IMR-90 (cell line): Measurements from ENCODE around the gene RRN3. TPM values are rescaled to one million over a fixed set of nuclear protein-coding genes. Genes with fewer than 3 reads are reported as not detected.

Experiments
- ATAC-seq: fragments of 200-7000 bp; cut with Tn5 transposase; 2 replicates; pipeline ENCODE4 v1.9.1; 2020; ENCODE audit warnings: low read depth, mild to moderate bottlenecking, moderate library complexity
- BruUV-seq: library from RNA; stranded (reverse); fragments of 400-500 nt; replicated peaks from 2 replicates; lab custom pipeline; 2021; lab: Mats Ljungman, UMichigan
- CTCF ChIA-PET: fragments of 300-600 bp; formaldehyde crosslinking; extraction: SDS; loops from one replicate; lab custom pipeline; 2021; ENCODE audit warnings: antibody characterized with exemption; lab: Yijun Ruan, JAX
- POLR2A ChIA-PET: fragments of 300-600 bp; sonication (Branson Sonifier 250); formaldehyde crosslinking; loops from one replicate; lab custom pipeline; 2022; ENCODE audit warnings: antibody characterized with exemption; ENCODE audit not compliant: unreplicated experiment; lab: Charles Lee
- DNase-seq: peaks from one replicate; pipeline ENCODE4 v3.0.0; 2013
- H2AFZ ChIP-seq: replicated peaks from 2 replicates; pipeline ENCODE3; 2013; ENCODE audit warnings: low read length, mild to moderate bottlenecking; ENCODE audit not compliant: poor library complexity
- H2AK5ac ChIP-seq: 2 replicates; pipeline ENCODE4 v1.6.1; 2013; ENCODE audit warnings: low read depth, low read length, inconsistent platforms
- H2AK9ac ChIP-seq: replicated peaks from 2 replicates; pipeline ENCODE3; 2013; ENCODE audit warnings: mild to moderate bottlenecking, low read depth, low read length, moderate library complexity; ENCODE audit not compliant: poor library complexity
- H2BK120ac ChIP-seq: 2 replicates; pipeline ENCODE4 v1.6.1; 2013; ENCODE audit warnings: low read depth, low read length, inconsistent platforms
- H2BK15ac ChIP-seq: 3 replicates; pipeline ENCODE4 v1.6.1; 2013; ENCODE audit warnings: low read depth, low read length, inconsistent platforms
- H2BK20ac ChIP-seq: 2 replicates; pipeline ENCODE4 v1.6.1; 2013; ENCODE audit warnings: low read depth, mild to moderate bottlenecking, inconsistent platforms, low read length, moderate library complexity
- H2BK5ac ChIP-seq: 2 replicates; pipeline ENCODE4 v1.6.1; 2013; ENCODE audit warnings: mild to moderate bottlenecking, low read depth, low read length, inconsistent platforms; ENCODE audit not compliant: poor library complexity, severe bottlenecking
- H3K14ac ChIP-seq: replicated peaks from 2 replicates; pipeline ENCODE4 v1.6.1; 2013; ENCODE audit warnings: low read depth, low read length, inconsistent platforms
- H3K18ac ChIP-seq: 2 replicates; pipeline ENCODE4 v1.6.1; 2013; ENCODE audit warnings: low read depth, low read length, control low read depth
- H3K23ac ChIP-seq: 2 replicates; pipeline ENCODE4 v1.6.1; 2013; ENCODE audit warnings: low read depth, low read length, inconsistent platforms
- H3K27ac ChIP-seq: 2 replicates; pipeline ENCODE4 v1.5.1; 2013; ENCODE audit warnings: mild to moderate bottlenecking, control low read depth, low read length; ENCODE audit not compliant: insufficient read depth
- H3K27me3 ChIP-seq: 2 replicates; pipeline ENCODE4 v1.6.1; 2013; ENCODE audit warnings: low read length; ENCODE audit not compliant: control insufficient read depth, insufficient read depth
- H3K36me3 ChIP-seq: 2 replicates; pipeline ENCODE4 v1.6.1; 2013; ENCODE audit warnings: low read length, mixed read lengths; ENCODE audit not compliant: control insufficient read depth, insufficient read depth
- H3K4ac ChIP-seq: 2 replicates; pipeline ENCODE4 v1.6.1; 2013; ENCODE audit warnings: low read depth, low read length, inconsistent platforms
- H3K4me1 ChIP-seq: 2 replicates; pipeline ENCODE4 v1.6.1; 2013; ENCODE audit warnings: low read length, mixed read lengths; ENCODE audit not compliant: control insufficient read depth, insufficient read depth
- H3K4me2 ChIP-seq: 2 replicates; pipeline ENCODE4 v1.6.1; 2013; ENCODE audit warnings: low read depth, mild to moderate bottlenecking, control low read depth, low read length, moderate library complexity
- H3K4me3 ChIP-seq: 2 replicates; pipeline ENCODE4 v1.5.1; 2013; ENCODE audit warnings: low read depth, mild to moderate bottlenecking, control low read depth, low read length, moderate library complexity; ENCODE audit not compliant: insufficient read depth
- H3K56ac ChIP-seq: 2 replicates; pipeline ENCODE4 v1.6.1; 2013; ENCODE audit warnings: low read length, inconsistent platforms; ENCODE audit not compliant: insufficient read depth; ENCODE audit errors: extremely low read depth
- H3K79me1 ChIP-seq, 2 experiments: 2 replicates each; pipeline ENCODE4 v1.6.1; 2013; ENCODE audit warnings: low read length in 2 of 2, inconsistent platforms in 1 of 2, low read depth in 1 of 2
- H3K9ac ChIP-seq: 2 replicates; pipeline ENCODE4 v1.6.1; 2013; ENCODE audit warnings: low read depth, low read length, control low read depth
- H3K9me1 ChIP-seq: 2 replicates; pipeline ENCODE4 v1.6.1; 2013; ENCODE audit warnings: low read length, inconsistent platforms; ENCODE audit not compliant: insufficient read depth
- H3K9me3 ChIP-seq: 2 replicates; pipeline ENCODE4 v1.6.1; 2013; ENCODE audit warnings: low read length; ENCODE audit not compliant: control insufficient read depth, insufficient read depth
- H4K20me1 ChIP-seq: 2 replicates; pipeline ENCODE4 v1.6.1; 2013; ENCODE audit warnings: low read length, inconsistent platforms; ENCODE audit not compliant: insufficient read depth
- H4K5ac ChIP-seq: 2 replicates; pipeline ENCODE4 v1.6.1; 2013; ENCODE audit warnings: mild to moderate bottlenecking, low read depth, low read length, control low read depth
- H4K8ac ChIP-seq, 2 experiments: 2 replicates each; pipeline ENCODE4 v1.6.1; 2013; ENCODE audit warnings: low read depth in 2 of 2, low read length in 2 of 2, control low read depth in 1 of 2, inconsistent platforms in 1 of 2
- H4K91ac ChIP-seq: 2 replicates; pipeline ENCODE4 v1.6.1; 2013; ENCODE audit warnings: low read depth, low read length, inconsistent platforms; ENCODE audit not compliant: insufficient read depth
- CHD1 ChIP-seq: IDR thresholded peaks from 2 replicates; pipeline ENCODE4 v1.6.1; 2012; ENCODE audit warnings: low read depth, low read length, improper control_type of control experiment
- CTCF ChIP-seq: conservative IDR thresholded peaks from 2 replicates; pipeline ENCODE4 v1.5.1; 2012; ENCODE audit warnings: mild to moderate bottlenecking, low read depth, low read length, improper control_type of control experiment
- FOS ChIP-seq: fragments of 150-350 bp; IDR thresholded peaks from 2 replicates; pipeline ENCODE4 v1.6.1; 2016; ENCODE audit warnings: low read depth, low read length
- MAFK ChIP-seq: IDR thresholded peaks from 2 replicates; pipeline ENCODE4 v1.6.1; 2012; ENCODE audit warnings: low read depth, low read length, improper control_type of control experiment
- MXI1 ChIP-seq: IDR thresholded peaks from 2 replicates; pipeline ENCODE4 v1.6.1; 2012; ENCODE audit warnings: low read depth, mild to moderate bottlenecking, low read length, moderate library complexity, borderline replicate concordance
- RFX5 ChIP-seq: IDR thresholded peaks from 2 replicates; pipeline ENCODE4 v1.8.0; 2012; ENCODE audit warnings: low read depth, mild to moderate bottlenecking, low read length, moderate library complexity
- SMC3 ChIP-seq: fragments of 150-350 bp; IDR thresholded peaks from 2 replicates; pipeline ENCODE4 v1.6.1; 2016; ENCODE audit warnings: low read depth, mild to moderate bottlenecking, antibody characterized with exemption, low read length, moderate library complexity
- WGBS, 2 experiments: methylation state at CpG; one replicate each; pipeline versions ENCODE4 v1.1.5 to v1.1.7; 2013; ENCODE audit warnings: missing lambda C conversion rate in 2 of 2; ENCODE audit not compliant: insufficient read length in 1 of 2; ENCODE audit errors: extremely low coverage in 2 of 2; 5-methylcytosine and 5-hydroxymethylcytosine counted together
- dilution Hi-C: fragments of 300-500 bp; cut with HindIII; formaldehyde crosslinking; loops from one replicate; pipeline ENCODE4 v1.14.3; 2018; ENCODE audit warnings: low sequenced_read_pairs; ENCODE audit not compliant: unreplicated experiment
- in situ Hi-C: fragments of 300-500 bp; cut with MboI; formaldehyde crosslinking; loops from 3 replicates; pipeline ENCODE4 v1.14.3; 2019; ENCODE audit warnings: low sequenced_read_pairs, inconsistent platforms, mixed read lengths
- intact Hi-C: fragments of 100-400 bp; cut with micrococcal nuclease; formaldehyde crosslinking; loops from 2 replicates; pipeline ENCODE4 v1.10.0; 2022
- polyA plus RNA-seq, 3 experiments: library from polyadenylated mRNA; depleted of rRNA; stranded (reverse); fragments of >200 nt; gene quantifications; 2 replicates each; pipeline ENCODE4 v1.2.3, GENCODE V29; 2012; ENCODE audit warnings: low replicate concordance in 1 of 3
- total RNA-seq: library from RNA; depleted of rRNA; stranded (reverse); fragments of >200 nt; gene quantifications from 2 replicates; pipeline ENCODE4 v1.2.3, GENCODE V29; 2012
- TF ChIP-seq, protein P1 (sequence below): fragments of 150-350 bp; IDR thresholded peaks from 2 replicates; pipeline ENCODE4 v1.6.1; 2017; ENCODE audit warnings: mild to moderate bottlenecking, antibody characterized with exemption, low read length, low read depth

Gene RRN3
- total and polyA plus RNA-seq, 2 of the 4 experiments (the other 2 are of a cell fraction) = 22.1 to 47.7 TPM

DNA sequence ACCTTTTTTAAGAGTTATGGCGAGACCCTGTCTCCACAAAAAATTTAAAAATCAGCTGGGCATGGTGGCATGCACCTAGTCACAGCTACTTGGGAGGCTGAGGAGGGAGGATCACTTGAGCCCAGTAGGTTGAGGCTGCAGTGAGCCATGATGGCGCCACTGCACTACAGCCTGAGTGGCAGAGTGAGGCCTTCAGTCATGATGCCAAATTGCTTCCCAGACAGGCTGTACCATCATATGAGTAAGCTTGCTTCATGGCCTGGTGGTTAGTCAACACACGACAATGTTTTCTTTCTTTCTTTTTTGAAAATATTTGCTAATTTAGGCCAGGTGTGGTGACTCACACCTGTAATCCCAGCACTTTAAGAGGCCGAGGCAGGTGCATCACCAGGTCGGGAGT is 50.7 kb downstream of the RRN3 start:
- no peak overlapping the region for H2BK20ac ChIP-seq
- peak; percentile 25 for DNase-seq

More for the DNA sequence above, 50.7 kb downstream of the RRN3 start:
- Histone ChIP-seq H2AK5ac (no peak overlapping the region), H4K8ac (no peak overlapping the region), H3K79me1 (peaks cover 25 to 51% of the 10 kb centered on the region in 2 experiments), H3K4ac (no peak overlapping the region), H3K27me3 (no peaks in the 10 kb centered on the region), H3K4me3 (no peak overlapping the region), H2BK120ac (no peak overlapping the region), H3K27ac (no peak overlapping the region), H2AK9ac (no peak overlapping the region), H3K18ac (no peak overlapping the region), H3K14ac (no peak overlapping the region), H3K4me2 (no peak overlapping the region), H4K20me1 (peaks cover 19% of the 10 kb centered on the region; the same call in 1 of the 2 replicates), H3K56ac (no peak overlapping the region), H2BK5ac (no peak overlapping the region), H3K9me1 (peaks cover 11% of the 10 kb centered on the region), H4K5ac (no peak overlapping the region), H3K4me1 (no peaks in the 10 kb centered on the region), H3K23ac (no peak overlapping the region), H3K9ac (no peak overlapping the region), H3K36me3 (peaks cover 56% of the 10 kb centered on the region), H3K9me3 (no peaks in the 10 kb centered on the region), H2AFZ (no peak overlapping the region), H2BK15ac (no peak overlapping the region), H4K91ac (no peak overlapping the region)
- 86% methylated on average over 1 of the region's 5 CpGs; no CpG with 5 or more reads in 1 of the 2 experiments for WGBS, 2 experiments
- dilution Hi-C loops (no loop called here), in situ Hi-C loops (no loop called here), intact Hi-C loops (no loop called here)
- TF ChIP-seq, protein P1, sequence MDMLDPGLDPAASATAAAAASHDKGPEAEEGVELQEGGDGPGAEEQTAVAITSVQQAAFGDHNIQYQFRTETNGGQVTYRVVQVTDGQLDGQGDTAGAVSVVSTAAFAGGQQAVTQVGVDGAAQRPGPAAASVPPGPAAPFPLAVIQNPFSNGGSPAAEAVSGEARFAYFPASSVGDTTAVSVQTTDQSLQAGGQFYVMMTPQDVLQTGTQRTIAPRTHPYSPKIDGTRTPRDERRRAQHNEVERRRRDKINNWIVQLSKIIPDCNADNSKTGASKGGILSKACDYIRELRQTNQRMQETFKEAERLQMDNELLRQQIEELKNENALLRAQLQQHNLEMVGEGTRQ = no peak
- TF ChIP-seq FOS (no peak), CTCF (no peak), MXI1 (no peak), MAFK (no peak), RFX5 (no peak), SMC3 (no peak), CHD1 (no peak)
- no peak for ATAC-seq
- no TSS peak for BruUV-seq
- ChIA-PET CTCF (no interaction called here), POLR2A (no interaction called here)
